Caco-2 (cell line): Measurements from ENCODE around the gene RPS18. TPM values are rescaled to one million over a fixed set of nuclear protein-coding genes. Genes with fewer than 3 reads are reported as not detected.
A peak's percentile ranks its signal among the peaks of the same experiment; 100 is the strongest.

Experiments
- BruUV-seq: library from RNA; stranded (reverse); fragments of 400-500 nt; replicated peaks from 2 replicates; lab custom pipeline; 2021; lab: Mats Ljungman, UMichigan
- CTCF ChIA-PET: fragments of 300-600 bp; sonication (Branson Sonifier 250); formaldehyde crosslinking; loops from one replicate; lab custom pipeline; 2022; ENCODE audit warnings: antibody characterized with exemption; lab: Charles Lee
- POLR2A ChIA-PET: fragments of 300-600 bp; sonication (Branson Sonifier 250); formaldehyde crosslinking; loops from one replicate; lab custom pipeline; 2022; ENCODE audit warnings: antibody characterized with exemption; lab: Charles Lee
- DNase-seq, 2 experiments: peaks; one replicate each; pipeline versions ENCODE4 v3.0.0 to v3.0.0-alpha.2; 2020 to 2022
- H3K27me3 ChIP-seq: replicated peaks from 2 replicates; pipeline ENCODE4 v1.6.0; 2011; ENCODE audit warnings: low read length; ENCODE audit not compliant: control insufficient read depth, insufficient read depth
- H3K36me3 ChIP-seq: 2 replicates; pipeline ENCODE4 v1.5.1; 2011; ENCODE audit warnings: low read length; ENCODE audit not compliant: control insufficient read depth, insufficient read depth
- H3K4me1 ChIP-seq: fragments of 250-450 bp; sonication (Bioruptor Pico); 2 replicates; pipeline ENCODE4 v1.5.1; 2020; ENCODE audit warnings: mild to moderate bottlenecking
- H3K4me3 ChIP-seq: 2 replicates; pipeline ENCODE4 v1.5.1; 2011; ENCODE audit warnings: low read depth, mild to moderate bottlenecking, control low read depth, low read length
- H3K9me3 ChIP-seq: fragments of 250-450 bp; sonication (Bioruptor Pico); 2 replicates; pipeline ENCODE4 v1.5.1; 2020; ENCODE audit warnings: mild to moderate bottlenecking, moderate library complexity
- H3K27ac Mint-ChIP-seq: one replicate; pipeline ENCODE4 v1.8.0; 2022; ENCODE audit warnings: mixed read lengths; ENCODE audit not compliant: unreplicated experiment
- H3K27me3 Mint-ChIP-seq: one replicate; pipeline ENCODE4 v1.8.0; 2022; ENCODE audit warnings: mixed read lengths; ENCODE audit not compliant: insufficient read depth, unreplicated experiment
- H3K36me3 Mint-ChIP-seq: one replicate; pipeline ENCODE4 v1.8.0; 2022; ENCODE audit warnings: mild to moderate bottlenecking, mixed read lengths; ENCODE audit not compliant: insufficient read depth, unreplicated experiment
- H3K4me1 Mint-ChIP-seq: one replicate; pipeline ENCODE4 v1.8.0; 2022; ENCODE audit warnings: low read depth, mixed read lengths; ENCODE audit not compliant: unreplicated experiment
- H3K4me3 Mint-ChIP-seq: one replicate; pipeline ENCODE4 v1.8.0; 2022; ENCODE audit warnings: mild to moderate bottlenecking, moderate library complexity, mixed read lengths; ENCODE audit not compliant: unreplicated experiment
- H3K9me3 Mint-ChIP-seq: one replicate; pipeline ENCODE4 v1.8.0; 2022; ENCODE audit warnings: mixed read lengths; ENCODE audit not compliant: unreplicated experiment
- CTCF ChIP-seq, 2 experiments: fragments of 200-600 bp in 1 of 2; IDR thresholded peaks; 1 replicate in 1 of 2; 2 replicates in 1 of 2; pipeline versions ENCODE4 v1.5.1 to v1.8.0; 2011 to 2022; ENCODE audit warnings: antibody characterized with exemption in 1 of 2, control low read depth in 1 of 2, inconsistent platforms in 1 of 2, low read depth in 1 of 2, low read length in 1 of 2, mild to moderate bottlenecking in 1 of 2, moderate library complexity in 1 of 2; ENCODE audit not compliant: insufficient read depth in 1 of 2, severe bottlenecking in 1 of 2, unreplicated experiment in 1 of 2
- intact Hi-C: fragments of 100-400 bp; cut with micrococcal nuclease; formaldehyde crosslinking; loops from one replicate; pipeline ENCODE4 v1.10.0; 2022; ENCODE audit not compliant: unreplicated experiment
- total RNA-seq: library from RNA; stranded (reverse); gene quantifications from 2 replicates; pipeline ENCODE4 v1.2.3, GENCODE V29; 2022

Gene RPS18
- total RNA-seq, 1 experiment from 2014 or later = 2,340 TPM

GRCh38 chr6:33288921-33289783, 17.3 kb downstream of the RPS18 start, which contains the start of the genes PFDN6 and WDR46:
Gene PFDN6 (plus strand): TSS chr6:33289601. CDS start chr6:33289857, 256 bp downstream.
Gene WDR46 (minus strand): TSS chr6:33289239. CDS start chr6:33289170, 69 bp downstream.
- peak within 1 kb of the TSS; percentile 87 for H3K4me3 Mint-ChIP-seq
- intact Hi-C loops = loop anchor here (1.0 kb wide), 1 partner anchor 8 kb away; no protein-coding TSS in a partner anchor
- H3K4me1 ChIP-seq = peaks cover 7% of the 10 kb centered on the region; the same call in 1 of the 2 replicates
- ChIA-PET POLR2A (interaction anchor here (0.5 to 2.5 kb wide), 10 partner anchors 9 to 1460 kb away, joined by 3 to 22 read pairs (median 9); partner anchors contain the start of genes B3GALT4, HSD17B8, RGL2 and RPS18), CTCF (interaction anchor here (0.5 to 2.2 kb wide), 8 partner anchors 10 to 1487 kb away, joined by 3 to 9 read pairs (median 4); partner anchors contain the start of genes B3GALT4, CUTA and RGL2)
- no peaks in the 10 kb centered on the region for H3K9me3 ChIP-seq
- H3K27ac Mint-ChIP-seq = peak within 1 kb of the TSS; percentile 94
- peak within 1 kb of the TSS; percentile 65 for H3K4me3 ChIP-seq
- DNase-seq = peak; percentile 79 to 83
- peaks cover 70% of the 10 kb centered on the region for H3K36me3 Mint-ChIP-seq
- peaks cover 13% of the 10 kb centered on the region for H3K4me1 Mint-ChIP-seq
- no peaks in the 10 kb centered on the region for H3K9me3 Mint-ChIP-seq
- H3K27me3 Mint-ChIP-seq = no peaks in the 10 kb centered on the region
- H3K36me3 ChIP-seq = 0 out of 2 replicates have a peak, but pooled peaks cover 2% of the 10 kb centered on the region
- TF ChIP-seq CTCF (IDR thresholded peaks at IDR 0.05; ENCODE audit: insufficient read depth in 1 of 2, low read depth in 1 of 2, low read length in 1 of 2, severe bottlenecking in 1 of 2, unreplicated experiment in 1 of 2) = no peak
- H3K27me3 ChIP-seq = no peaks in the 10 kb centered on the region
- BruUV-seq = no TSS peak

- peaks cover 13% of the 10 kb centered on the region for H3K4me1 Mint-ChIP-seq
- TSS peak; percentile 88 for BruUV-seq
- H3K27ac Mint-ChIP-seq = peak overlapping the region; percentile 94
- no peak for TF ChIP-seq CTCF (IDR thresholded peaks at IDR 0.05; ENCODE audit: insufficient read depth in 1 of 2, low read depth in 1 of 2, low read length in 1 of 2, severe bottlenecking in 1 of 2, unreplicated experiment in 1 of 2)
- peak overlapping the region; percentile 87 for H3K4me3 Mint-ChIP-seq
- Histone ChIP-seq H3K27me3 (no peaks in the 10 kb centered on the region), H3K4me3 (peak overlapping the region; percentile 65), H3K36me3 (0 out of 2 replicates have a peak, but pooled peaks cover 2% of the 10 kb centered on the region), H3K4me1 (peaks cover 7% of the 10 kb centered on the region; the same call in 1 of the 2 replicates), H3K9me3 (no peaks in the 10 kb centered on the region)
- no peak for DNase-seq
- ChIA-PET POLR2A (interaction anchor here (0.5 to 2.5 kb wide), 7 partner anchors 8 to 1460 kb away, joined by 3 to 22 read pairs (median 9); partner anchors contain the start of genes B3GALT4, RGL2, RPS18 and VPS52), CTCF (interaction anchor here (0.5 to 2.2 kb wide), 5 partner anchors 10 to 1488 kb away, joined by 3 to 9 read pairs (median 4); partner anchors contain the start of genes B3GALT4 and RGL2)
- H3K36me3 Mint-ChIP-seq = peaks cover 63% of the 10 kb centered on the region
- intact Hi-C loops = loop anchor here (1.0 kb wide), 1 partner anchor 7 kb away; no protein-coding TSS in a partner anchor
- no peaks in the 10 kb centered on the region for H3K9me3 Mint-ChIP-seq
- no peaks in the 10 kb centered on the region for H3K27me3 Mint-ChIP-seq
Observed at GRCh38 chr6:33289784-33290315, 18.0 kb downstream of the RPS18 start.
